Spleen (tissue), 7 donors: ENCODE data around the gene PTPRN2.
"Not testable (repeated sequence)": the region's sequence is repeated elsewhere in the genome, so short reads cannot be mapped to it uniquely, and the experiment has no call there.

Source experiments
- POLR2A ChIP-seq, 3 donors: fragments of 450-650 bp; IDR thresholded peaks; one replicate each; pipeline ENCODE4 v1.5.1; 2017; ENCODE audit warnings: antibody characterized with exemption in 3 of 3, mild to moderate bottlenecking in 1 of 3
- POLR2AphosphoS5 ChIP-seq, 3 donors: sonication (generic); formaldehyde crosslinking; IDR thresholded peaks; one replicate each; pipeline ENCODE4 v1.5.1; 2017; ENCODE audit warnings: antibody characterized with exemption in 3 of 3
- TF ChIP-seq, protein P1 (sequence below), 11 experiments: fragments of 200-600 bp in 7 of 11; fragments of 450-650 bp in 4 of 11; sonication (generic) in 4 of 11; IDR thresholded peaks in 8 of 11; conservative IDR thresholded peaks in 3 of 11; 1 replicate in 7 of 11; 2 replicates in 4 of 11; pipeline versions ENCODE4 v1.4.0 to v1.8.0; 2016 to 2021; ENCODE audit warnings: antibody characterized with exemption in 11 of 11, inconsistent platforms in 4 of 11, mild to moderate bottlenecking in 1 of 11
- donor health status: DM: no; HTN: no; CAD: no; lungs with moderate emphysema.
- donor health status: DM: no; HTN: no; CAD: no.
- donor health status: DM: no; HTN: no; CAD: no.

DNA sequence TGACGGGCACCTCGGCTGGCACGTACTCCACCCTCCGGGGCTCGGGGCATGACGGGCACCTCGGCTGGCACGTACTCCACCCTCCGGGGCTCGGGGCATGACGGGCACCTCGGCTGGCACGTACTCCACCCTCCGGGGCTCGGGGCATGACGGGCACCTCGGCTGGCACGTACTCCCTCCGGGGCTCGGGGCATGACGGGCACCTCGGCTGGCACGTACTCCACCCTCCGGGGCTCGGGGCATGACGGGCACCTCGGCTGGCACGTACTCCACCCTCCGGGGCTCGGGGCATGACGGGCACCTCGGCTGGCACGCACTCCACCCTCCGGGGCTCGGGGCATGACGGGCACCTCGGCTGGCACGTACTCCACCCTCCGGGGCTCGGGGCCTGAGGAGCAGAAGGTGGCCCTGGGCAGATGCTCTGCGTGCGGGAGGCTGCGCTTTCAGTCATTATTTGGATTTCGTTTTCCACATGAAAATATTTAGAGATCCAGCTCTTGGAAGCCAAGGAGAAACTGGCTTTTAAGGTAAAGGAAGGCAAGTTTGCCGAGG is 1086.6 kb downstream of the PTPRN2 start:
- TF ChIP-seq, protein P1, sequence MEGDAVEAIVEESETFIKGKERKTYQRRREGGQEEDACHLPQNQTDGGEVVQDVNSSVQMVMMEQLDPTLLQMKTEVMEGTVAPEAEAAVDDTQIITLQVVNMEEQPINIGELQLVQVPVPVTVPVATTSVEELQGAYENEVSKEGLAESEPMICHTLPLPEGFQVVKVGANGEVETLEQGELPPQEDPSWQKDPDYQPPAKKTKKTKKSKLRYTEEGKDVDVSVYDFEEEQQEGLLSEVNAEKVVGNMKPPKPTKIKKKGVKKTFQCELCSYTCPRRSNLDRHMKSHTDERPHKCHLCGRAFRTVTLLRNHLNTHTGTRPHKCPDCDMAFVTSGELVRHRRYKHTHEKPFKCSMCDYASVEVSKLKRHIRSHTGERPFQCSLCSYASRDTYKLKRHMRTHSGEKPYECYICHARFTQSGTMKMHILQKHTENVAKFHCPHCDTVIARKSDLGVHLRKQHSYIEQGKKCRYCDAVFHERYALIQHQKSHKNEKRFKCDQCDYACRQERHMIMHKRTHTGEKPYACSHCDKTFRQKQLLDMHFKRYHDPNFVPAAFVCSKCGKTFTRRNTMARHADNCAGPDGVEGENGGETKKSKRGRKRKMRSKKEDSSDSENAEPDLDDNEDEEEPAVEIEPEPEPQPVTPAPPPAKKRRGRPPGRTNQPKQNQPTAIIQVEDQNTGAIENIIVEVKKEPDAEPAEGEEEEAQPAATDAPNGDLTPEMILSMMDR (IDR thresholded peaks at IDR 0.05 in 8 of 11, conservative IDR thresholded peaks at IDR 0.05 in 3 of 11): not testable (repeated sequence)
- not testable (repeated sequence) for TF ChIP-seq POLR2AphosphoS5, POLR2A (IDR thresholded peaks at IDR 0.05)
